SU-DHL-6 (cell line): ENCODE measurements around the gene MAP2K5.

ENCODE experiments used
- EZH2phosphoT487 ChIP-seq: fragments of 200-600 bp; sonication (generic), shearing (Covaris generic); conservative IDR thresholded peaks from 2 replicates; pipeline ENCODE4 v1.6.1; 2018; ENCODE audit warnings: mild to moderate bottlenecking, antibody characterized with exemption, low read length, moderate library complexity, mixed read lengths
- TF ChIP-seq, protein P1 (sequence below): fragments of 200-600 bp; sonication (generic); IDR thresholded peaks from one replicate; pipeline ENCODE4 v1.5.1; 2017; ENCODE audit warnings: antibody characterized with exemption, mild to moderate bottlenecking, low read length, moderate library complexity; ENCODE audit not compliant: insufficient read depth, poor library complexity, severe bottlenecking

DNA sequence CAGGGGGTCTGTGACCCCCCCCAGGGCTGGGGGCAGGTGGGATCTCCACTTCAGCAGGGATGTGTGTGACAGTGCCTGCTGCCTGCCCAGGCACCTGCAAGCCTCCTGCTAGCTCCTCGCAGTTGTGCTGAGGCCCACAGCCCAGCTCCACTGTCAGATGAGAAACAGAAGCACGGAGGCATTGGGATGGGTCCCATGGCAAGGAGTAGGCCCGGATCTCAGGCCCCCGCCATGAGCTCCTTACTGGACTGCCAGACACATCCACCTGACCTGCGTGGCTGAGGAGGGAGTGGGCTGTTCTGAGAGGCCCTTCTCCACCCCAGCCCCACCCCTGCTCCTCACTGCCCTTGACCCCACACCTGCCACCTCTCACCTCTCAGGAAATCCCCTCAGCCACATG, 264.6 kb downstream of the MAP2K5 start:
- TF ChIP-seq, protein P1, sequence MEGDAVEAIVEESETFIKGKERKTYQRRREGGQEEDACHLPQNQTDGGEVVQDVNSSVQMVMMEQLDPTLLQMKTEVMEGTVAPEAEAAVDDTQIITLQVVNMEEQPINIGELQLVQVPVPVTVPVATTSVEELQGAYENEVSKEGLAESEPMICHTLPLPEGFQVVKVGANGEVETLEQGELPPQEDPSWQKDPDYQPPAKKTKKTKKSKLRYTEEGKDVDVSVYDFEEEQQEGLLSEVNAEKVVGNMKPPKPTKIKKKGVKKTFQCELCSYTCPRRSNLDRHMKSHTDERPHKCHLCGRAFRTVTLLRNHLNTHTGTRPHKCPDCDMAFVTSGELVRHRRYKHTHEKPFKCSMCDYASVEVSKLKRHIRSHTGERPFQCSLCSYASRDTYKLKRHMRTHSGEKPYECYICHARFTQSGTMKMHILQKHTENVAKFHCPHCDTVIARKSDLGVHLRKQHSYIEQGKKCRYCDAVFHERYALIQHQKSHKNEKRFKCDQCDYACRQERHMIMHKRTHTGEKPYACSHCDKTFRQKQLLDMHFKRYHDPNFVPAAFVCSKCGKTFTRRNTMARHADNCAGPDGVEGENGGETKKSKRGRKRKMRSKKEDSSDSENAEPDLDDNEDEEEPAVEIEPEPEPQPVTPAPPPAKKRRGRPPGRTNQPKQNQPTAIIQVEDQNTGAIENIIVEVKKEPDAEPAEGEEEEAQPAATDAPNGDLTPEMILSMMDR: no peak
- TF ChIP-seq EZH2phosphoT487: no peak
